Naive thymus-derived CD4-positive, alpha-beta T cell (primary cell): ENCODE measurements around the gene RBMX. TPM values are rescaled to one million over a fixed set of nuclear protein-coding genes. Genes with fewer than 3 reads are reported as not detected.
A peak's percentile ranks its signal among the peaks of the same experiment; 100 is the strongest.
"Not testable (repeated sequence)": the region's sequence is repeated elsewhere in the genome, so short reads cannot be mapped to it uniquely, and the experiment has no call there.

ENCODE experiments used
- ATAC-seq: fragments of 150-1000 bp; cut with Tn5 transposase; 2 replicates; pipeline ENCODE4 v1.10.0; 2021; ENCODE audit warnings: mild to moderate bottlenecking, moderate library complexity
- CTCF ChIA-PET: fragments of 350-600 bp; sonication (Branson Sonifier 250); formaldehyde crosslinking; loops from one replicate; lab custom pipeline; 2021; ENCODE audit warnings: antibody characterized with exemption; lab: Charles Lee
- POLR2A ChIA-PET: fragments of 350-600 bp; sonication (Branson Sonifier 250); formaldehyde crosslinking; loops from one replicate; lab custom pipeline; 2021; ENCODE audit warnings: antibody characterized with exemption, inconsistent platforms; lab: Charles Lee
- DNase-seq, 9 donors: peaks; one replicate each; pipeline versions ENCODE4 v3.0.0 to v3.0.0-alpha.2; 2020 to 2022; ENCODE audit warnings: mixed read lengths in 1 of 9
- H3K27ac ChIP-seq: one replicate; pipeline ENCODE4 v1.7.0; 2013; ENCODE audit warnings: mild to moderate bottlenecking, low read depth, low read length, moderate library complexity
- H3K27me3 ChIP-seq, 2 donors: one replicate each; pipeline ENCODE4 v1.7.0; 2013; ENCODE audit warnings: low read length in 2 of 2, mild to moderate bottlenecking in 2 of 2, moderate library complexity in 2 of 2; ENCODE audit not compliant: control insufficient read depth in 2 of 2, insufficient read depth in 2 of 2
- H3K36me3 ChIP-seq, 3 experiments: 1 replicate in 2 of 3; 2 replicates in 1 of 3; pipeline ENCODE4 v1.7.0; 2013; ENCODE audit warnings: low read length in 3 of 3, mild to moderate bottlenecking in 3 of 3, moderate library complexity in 1 of 3; ENCODE audit not compliant: insufficient read depth in 3 of 3, control insufficient read depth in 2 of 3
- H3K4me1 ChIP-seq, 2 donors: one replicate each; pipeline ENCODE4 v1.7.0; 2013; ENCODE audit warnings: low read length in 2 of 2, mild to moderate bottlenecking in 2 of 2, moderate library complexity in 1 of 2; ENCODE audit not compliant: control insufficient read depth in 2 of 2, insufficient read depth in 2 of 2
- H3K4me3 ChIP-seq: 2 replicates; pipeline ENCODE4 v1.7.0; 2013; ENCODE audit warnings: mild to moderate bottlenecking, low read length
- H3K9me3 ChIP-seq, 3 experiments: 1 replicate in 2 of 3; 2 replicates in 1 of 3; pipeline ENCODE4 v1.7.0; 2013; ENCODE audit warnings: low read length in 3 of 3; ENCODE audit not compliant: control insufficient read depth in 2 of 3
- H3K27ac Mint-ChIP-seq, 9 donors: one replicate each; pipeline ENCODE4 v1.8.0; 2020 to 2022; ENCODE audit warnings: mixed read lengths in 9 of 9, mild to moderate bottlenecking in 8 of 9, moderate library complexity in 5 of 9, inconsistent platforms in 2 of 9
- H3K27me3 Mint-ChIP-seq, 5 donors: one replicate each; pipeline ENCODE4 v1.8.0; 2021 to 2022; ENCODE audit warnings: mixed read lengths in 5 of 5, mild to moderate bottlenecking in 1 of 5
- H3K36me3 Mint-ChIP-seq, 5 donors: one replicate each; pipeline ENCODE4 v1.8.0; 2020 to 2022; ENCODE audit warnings: mixed read lengths in 5 of 5, mild to moderate bottlenecking in 3 of 5, inconsistent platforms in 1 of 5
- H3K4me1 Mint-ChIP-seq, 7 donors: one replicate each; pipeline ENCODE4 v1.8.0; 2020 to 2022; ENCODE audit warnings: mixed read lengths in 7 of 7, mild to moderate bottlenecking in 3 of 7, inconsistent platforms in 1 of 7
- H3K4me3 Mint-ChIP-seq, 10 donors: one replicate each; pipeline ENCODE4 v1.8.0; 2020 to 2022; ENCODE audit warnings: mild to moderate bottlenecking in 10 of 10, mixed read lengths in 10 of 10, moderate library complexity in 6 of 10, inconsistent platforms in 2 of 10
- H3K9me3 Mint-ChIP-seq, 11 donors: one replicate each; pipeline ENCODE4 v1.8.0; 2020 to 2022; ENCODE audit warnings: mixed read lengths in 11 of 11, mild to moderate bottlenecking in 4 of 11, inconsistent platforms in 1 of 11, moderate library complexity in 1 of 11
- intact Hi-C, 2 donors: fragments of 100-400 bp; cut with micrococcal nuclease; formaldehyde crosslinking; loops; one replicate each; pipeline ENCODE4 v1.15.1; 2023
- polyA plus RNA-seq, 2 donors: library from polyadenylated mRNA; unstranded; fragments of 300-500 nt; fragmentation: Illumina TruSeq; gene quantifications; one replicate each; pipeline ENCODE4 v1.2.3, GENCODE V29; 2021
- total RNA-seq, 6 experiments: library from RNA in 5 of 6; stranded (reverse) in 5 of 6; gene quantifications; 1 replicate in 5 of 6; 2 replicates in 1 of 6; pipeline ENCODE4 v1.2.3 and lab custom pipeline; 2021 to 2026

Gene RBMX
- 100 to 1,000 TPM; 204 to 263 (median 259) TPM for total RNA-seq
- 100 to 1,000 TPM; 194 to 217 TPM for polyA plus RNA-seq
- 504 reads per million, percentile 98 among the genes with 10 or more reads in this experiment for total RNA-seq (lab: John Stamatoyannopoulos, UW)

- CTCF ChIA-PET: interaction anchor here (0.7 kb wide), 2 partner anchors 44 to 83 kb away, joined by 3 read pairs; no protein-coding TSS in a partner anchor
- Mint-ChIP-seq H3K4me3 (peak within 1 kb of the TSS; percentile 91 to 99 (median 97)), H3K4me1 (peaks cover 0 to 33% (median 25%) of the 10 kb centered on the region in 7 donors), H3K27ac (peak within 1 kb of the TSS; percentile 96 to 100 (median 99)), H3K36me3 (peaks cover 0 to 25% (median 17%) of the 10 kb centered on the region in 5 donors), H3K27me3 (no peaks in the 10 kb centered on the region), H3K9me3 (peaks cover 0 to 3% (median 0%) of the 10 kb centered on the region in 11 donors)
- Histone ChIP-seq H3K9me3 (no peaks in the 10 kb centered on the region), H3K4me3 (peak within 1 kb of the TSS; percentile 87), H3K4me1 (peaks cover 4 to 9% of the 10 kb centered on the region in 2 donors), H3K36me3 (peaks cover 0 to 31% (median 0%) of the 10 kb centered on the region in 3 experiments), H3K27me3 (no peaks in the 10 kb centered on the region), H3K27ac (peak within 1 kb of the TSS; percentile 95)
- DNase-seq: peak; percentile 75 to 92 (median 89)
- POLR2A ChIA-PET: interaction anchor here (0.7 to 3.4 kb wide), 29 partner anchors 9 to 1809 kb away, joined by 3 to 46 read pairs (median 4); partner anchors contain the start of gene ARHGEF6
- ATAC-seq: peak; percentile 94
- intact Hi-C loops: loop anchor here (1.0 to 5.0 kb wide), 12 partner anchors 8 to 1360 kb away; partner anchors contain the start of genes ARHGEF6 (in 1 of the 2), HTATSF1 (in 1 of the 2) and INTS6L (in 1 of the 2)
These were observed at the start of gene RBMX for GRCh38 chrX:136880452-136881013. RBMX (minus strand) TSS chrX:136880725; CDS start chrX:136879427, 1,298 bp downstream.

- H3K36me3 ChIP-seq, H3K27ac Mint-ChIP-seq, ATAC-seq, H3K4me3 ChIP-seq, H3K9me3 Mint-ChIP-seq, H3K36me3 Mint-ChIP-seq, H3K9me3 ChIP-seq, H3K27me3 Mint-ChIP-seq, CTCF ChIA-PET, H3K4me1 ChIP-seq, H3K4me1 Mint-ChIP-seq, DNase-seq, H3K4me3 Mint-ChIP-seq, H3K27me3 ChIP-seq, H3K27ac ChIP-seq: not testable (repeated sequence)
- POLR2A ChIA-PET: interaction anchor here (1.2 kb wide), 1 partner anchor 210 kb away, joined by 3 read pairs; no protein-coding TSS in a partner anchor
- intact Hi-C loops: loop anchor here in 1 of 2 donors (10.0 kb wide), 1 partner anchor 317 kb away; no protein-coding TSS in a partner anchor
These were observed 40.9 kb upstream of the RBMX start for GRCh38 chrX:136921438-136921837.

GRCh38 chrX:136920001-136920400 lies 39.5 kb upstream of the RBMX start:
- Mint-ChIP-seq H3K27me3 (no peaks in the 10 kb centered on the region), H3K4me1 (peaks cover 0 to 2% (median 2%) of the 10 kb centered on the region in 7 donors), H3K36me3 (peaks cover 0 to 4% (median 0%) of the 10 kb centered on the region in 5 donors), H3K27ac (no peak overlapping the region), H3K4me3 (no peak overlapping the region), H3K9me3 (no peaks in the 10 kb centered on the region)
- no peaks in the 10 kb centered on the region for H3K36me3 ChIP-seq
- H3K27me3 ChIP-seq: no peaks in the 10 kb centered on the region
- ChIA-PET POLR2A (interaction anchor here (0.7 kb wide), 1 partner anchor 222 kb away, joined by 6 read pairs; no protein-coding TSS in a partner anchor), CTCF (interaction anchor here (0.6 kb wide), 1 partner anchor 413 kb away, joined by 4 read pairs; no protein-coding TSS in a partner anchor)
- no peak overlapping the region for H3K4me3 ChIP-seq
- intact Hi-C loops: loop anchor here in 1 of 2 donors (10.0 kb wide), 1 partner anchor 315 kb away; no protein-coding TSS in a partner anchor
- H3K9me3 ChIP-seq: no peaks in the 10 kb centered on the region
- DNase-seq: no peak
- no peak overlapping the region for H3K27ac ChIP-seq
- no peak for ATAC-seq
- H3K4me1 ChIP-seq: no peaks in the 10 kb centered on the region

GRCh38 chrX:136916827-136917226 lies 36.3 kb upstream of the RBMX start:
- Histone ChIP-seq H3K27ac (no peak overlapping the region), H3K27me3 (no peaks in the 10 kb centered on the region), H3K36me3 (no peaks in the 10 kb centered on the region), H3K4me1 (no peaks in the 10 kb centered on the region), H3K4me3 (no peak overlapping the region), H3K9me3 (no peaks in the 10 kb centered on the region)
- intact Hi-C loops: loop anchor here (10.0 kb wide), 2 partner anchors 52 to 142 kb away; no protein-coding TSS in a partner anchor
- no peak overlapping the region for H3K27ac Mint-ChIP-seq
- H3K36me3 Mint-ChIP-seq: peaks cover 0 to 4% (median 0%) of the 10 kb centered on the region in 5 donors
- H3K9me3 Mint-ChIP-seq: no peaks in the 10 kb centered on the region
- H3K27me3 Mint-ChIP-seq: no peaks in the 10 kb centered on the region
- CTCF ChIA-PET: interaction anchor here (0.6 kb wide), 1 partner anchor 344 kb away, joined by 4 read pairs; no protein-coding TSS in a partner anchor
- peaks cover 0 to under 1% (median 0%) of the 10 kb centered on the region in 7 donors for H3K4me1 Mint-ChIP-seq
- POLR2A ChIA-PET: no interaction called here
- H3K4me3 Mint-ChIP-seq: no peak overlapping the region
- ATAC-seq (no peak), DNase-seq (no peak)

GRCh38 chrX:136911661-136912060 lies 31.1 kb upstream of the RBMX start:
- POLR2A ChIA-PET: interaction anchor here (0.6 kb wide), 2 partner anchors 106 to 335 kb away, joined by 3 to 5 read pairs; no protein-coding TSS in a partner anchor
- intact Hi-C loops: loop anchor here (10.0 kb wide), 2 partner anchors 47 to 137 kb away; no protein-coding TSS in a partner anchor
- H3K27ac ChIP-seq, ATAC-seq, H3K27me3 ChIP-seq, H3K27me3 Mint-ChIP-seq, H3K9me3 Mint-ChIP-seq, DNase-seq, H3K9me3 ChIP-seq, H3K36me3 Mint-ChIP-seq, H3K36me3 ChIP-seq, H3K4me3 ChIP-seq, H3K4me1 ChIP-seq, CTCF ChIA-PET: not testable (repeated sequence)
- Mint-ChIP-seq H3K4me1 (peaks cover 0 to 22% (median 11%) of the 10 kb centered on the region in 7 donors), H3K27ac (peak overlapping the region in 1 of 9 donors; percentile 91), H3K4me3 (peak overlapping the region in 3 of 10 donors; percentile 29 to 96 (median 34))

GRCh38 chrX:136911253-136911652 lies 30.7 kb upstream of the RBMX start:
- Mint-ChIP-seq H3K4me3 (peak overlapping the region in 6 of 10 donors; percentile 4 to 96 (median 32)), H3K27me3 (no peaks in the 10 kb centered on the region), H3K36me3 (peaks cover 0 to 3% (median 0%) of the 10 kb centered on the region in 5 donors), H3K4me1 (peaks cover 0 to 22% (median 11%) of the 10 kb centered on the region in 7 donors), H3K27ac (peak overlapping the region in 7 of 9 donors; percentile 10 to 91 (median 48)), H3K9me3 (no peaks in the 10 kb centered on the region)
- Histone ChIP-seq H3K9me3 (no peaks in the 10 kb centered on the region), H3K27me3 (no peaks in the 10 kb centered on the region), H3K4me3 (no peak overlapping the region), H3K27ac (no peak overlapping the region), H3K36me3 (no peaks in the 10 kb centered on the region), H3K4me1 (peaks cover 0 to 7% of the 10 kb centered on the region in 2 donors)
- intact Hi-C loops: loop anchor here (10.0 kb wide), 2 partner anchors 46 to 136 kb away; no protein-coding TSS in a partner anchor
- CTCF ChIA-PET: no interaction called here
- DNase-seq (no peak), ATAC-seq (no peak)
- POLR2A ChIA-PET: interaction anchor here (0.6 kb wide), 1 partner anchor 106 kb away, joined by 3 read pairs; no protein-coding TSS in a partner anchor
